HG03280 (cell line): ENCODE results near the gene LAD1.
A peak's percentile ranks its signal among the peaks of the same experiment; 100 is the strongest.

Experiments used
- ATAC-seq: cut with Tn5 transposase; IDR thresholded peaks from one replicate; pipeline ENCODE4 v1.9.1; 2021; ENCODE audit warnings: mild to moderate bottlenecking, moderate library complexity; ENCODE audit not compliant: unreplicated experiment

Gene LAD1, protein sequence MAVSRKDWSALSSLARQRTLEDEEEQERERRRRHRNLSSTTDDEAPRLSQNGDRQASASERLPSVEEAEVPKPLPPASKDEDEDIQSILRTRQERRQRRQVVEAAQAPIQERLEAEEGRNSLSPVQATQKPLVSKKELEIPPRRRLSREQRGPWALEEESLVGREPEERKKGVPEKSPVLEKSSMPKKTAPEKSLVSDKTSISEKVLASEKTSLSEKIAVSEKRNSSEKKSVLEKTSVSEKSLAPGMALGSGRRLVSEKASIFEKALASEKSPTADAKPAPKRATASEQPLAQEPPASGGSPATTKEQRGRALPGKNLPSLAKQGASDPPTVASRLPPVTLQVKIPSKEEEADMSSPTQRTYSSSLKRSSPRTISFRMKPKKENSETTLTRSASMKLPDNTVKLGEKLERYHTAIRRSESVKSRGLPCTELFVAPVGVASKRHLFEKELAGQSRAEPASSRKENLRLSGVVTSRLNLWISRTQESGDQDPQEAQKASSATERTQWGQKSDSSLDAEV

DNA sequence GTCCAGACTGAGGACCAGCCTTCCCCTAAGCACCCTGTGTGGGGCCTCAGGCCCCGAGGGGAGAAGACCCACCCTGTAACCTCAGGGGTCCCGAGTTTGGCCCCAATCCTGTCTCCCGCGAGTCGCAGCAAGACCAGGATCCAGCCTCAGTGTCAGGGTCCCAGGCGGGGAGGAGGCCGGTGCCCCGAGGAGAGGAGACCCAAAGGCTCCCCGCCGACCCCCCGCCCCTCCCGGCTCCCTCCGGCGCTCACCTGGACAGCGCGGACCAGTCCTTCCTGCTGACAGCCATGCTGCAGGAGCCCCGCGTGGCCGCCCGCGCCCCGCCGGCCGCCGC, at the start of gene LAD1:
LAD1 (minus strand) TSS at position 307 of the 334 bp plus-strand sequence; CDS start at position 289, 18 bp downstream.
- ATAC-seq: no peak

DNA sequence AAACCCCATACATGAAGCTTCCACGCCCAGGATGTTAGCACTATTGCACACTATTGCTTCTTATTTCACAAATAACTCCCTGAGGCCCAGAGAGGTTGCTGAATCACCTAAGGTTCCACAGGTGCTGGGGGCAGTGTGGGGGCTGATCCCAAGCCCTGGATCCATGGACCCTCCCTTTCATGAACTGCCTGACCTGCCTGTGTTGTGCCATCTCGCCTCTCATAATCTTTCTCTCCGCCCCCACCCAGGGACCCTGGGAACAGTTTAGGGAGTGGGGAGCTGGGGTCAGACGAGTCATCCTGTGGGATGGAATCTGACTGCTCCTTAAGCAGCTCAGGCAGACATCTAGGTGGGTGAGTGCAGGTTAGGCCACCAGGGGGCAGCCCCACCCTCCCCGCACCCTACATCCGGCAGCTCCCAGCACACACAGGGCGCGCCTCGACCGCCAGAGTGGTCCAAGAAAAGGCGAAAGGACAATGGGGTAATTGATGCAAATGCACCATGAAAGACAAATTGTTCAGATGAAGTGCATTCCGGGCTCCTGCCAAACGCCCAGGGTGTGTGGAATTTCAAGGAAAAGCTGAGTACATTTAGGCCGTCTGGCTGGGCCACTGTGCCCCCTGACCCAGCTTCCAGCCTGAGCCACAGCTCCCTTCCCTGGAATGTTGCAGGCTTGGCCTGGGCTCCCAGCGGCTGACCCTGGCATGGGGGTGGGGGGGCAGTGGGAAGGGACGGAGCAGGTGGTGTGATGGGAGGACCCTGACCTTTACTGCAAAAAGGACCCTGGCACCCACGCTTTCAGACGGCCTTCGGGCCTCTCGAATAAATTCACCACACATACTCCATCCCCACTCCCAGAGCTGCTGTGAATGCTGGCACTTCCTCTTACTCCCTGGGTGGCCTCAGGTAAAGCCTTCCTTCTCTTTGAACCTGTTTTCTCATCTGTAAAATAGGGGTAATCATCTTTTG, 49.1 kb upstream of the LAD1 start:
- ATAC-seq: peak; percentile 98

DNA sequence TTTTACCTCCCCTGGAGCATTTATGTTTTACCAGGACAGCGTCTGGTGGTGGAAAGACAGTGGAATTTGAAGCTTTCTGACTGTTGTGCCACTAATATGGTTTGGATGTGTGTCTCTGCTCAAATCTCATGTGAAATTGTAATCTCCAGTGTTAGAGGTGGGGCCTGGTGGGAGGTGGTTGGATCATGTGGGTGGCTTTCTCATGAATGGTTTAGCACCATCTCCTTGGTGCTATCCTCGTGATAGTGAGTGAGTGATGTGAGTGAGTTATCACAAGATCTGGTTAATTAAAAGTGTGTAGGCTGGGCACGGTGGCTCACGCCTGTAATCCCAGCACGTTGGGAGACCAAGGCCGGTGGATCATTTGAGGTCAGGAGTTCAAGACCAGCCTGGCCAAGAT, 46.2 kb upstream of the LAD1 start:
- no peak for ATAC-seq

DNA sequence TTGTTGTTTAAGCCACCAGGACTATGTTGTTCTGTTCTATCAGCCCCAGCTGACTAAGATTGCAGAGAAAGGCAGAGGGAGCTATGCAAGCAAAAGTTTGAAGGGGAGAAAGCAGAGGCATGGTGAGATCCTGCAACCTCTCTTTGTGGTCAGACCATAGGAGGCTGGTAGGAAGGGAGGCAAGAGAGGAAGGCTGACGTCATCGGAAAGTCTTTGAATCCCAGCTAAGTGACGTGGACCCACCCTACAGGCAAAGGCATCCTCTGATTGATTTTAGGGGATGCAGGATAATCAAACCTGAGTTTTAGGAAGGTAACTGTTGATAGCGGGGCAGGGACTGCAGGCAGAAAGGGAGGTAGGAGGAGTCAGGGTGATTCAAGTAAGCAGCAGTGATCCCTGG, 45.7 kb upstream of the LAD1 start:
- no peak for ATAC-seq

DNA sequence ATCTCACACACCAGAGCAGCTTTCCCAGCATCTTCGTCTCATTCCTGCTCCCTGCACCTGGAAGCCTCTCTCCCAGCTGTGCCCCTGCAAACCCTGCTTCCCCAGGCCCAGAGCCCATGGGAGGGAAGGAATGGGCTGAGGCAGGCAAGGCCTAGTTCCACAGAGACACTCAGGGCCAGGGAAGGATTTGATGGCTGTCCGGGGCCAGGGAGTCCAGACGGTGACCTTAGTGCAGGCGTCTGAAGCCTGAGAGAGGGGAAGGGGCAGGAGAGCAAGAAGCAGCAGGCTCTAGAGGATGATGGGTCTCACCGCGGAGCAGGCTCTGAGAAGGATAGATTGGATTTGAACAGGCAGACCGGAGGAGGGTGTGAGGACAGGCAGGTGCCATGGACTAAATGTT, 44.6 kb upstream of the LAD1 start:
- no peak for ATAC-seq

DNA sequence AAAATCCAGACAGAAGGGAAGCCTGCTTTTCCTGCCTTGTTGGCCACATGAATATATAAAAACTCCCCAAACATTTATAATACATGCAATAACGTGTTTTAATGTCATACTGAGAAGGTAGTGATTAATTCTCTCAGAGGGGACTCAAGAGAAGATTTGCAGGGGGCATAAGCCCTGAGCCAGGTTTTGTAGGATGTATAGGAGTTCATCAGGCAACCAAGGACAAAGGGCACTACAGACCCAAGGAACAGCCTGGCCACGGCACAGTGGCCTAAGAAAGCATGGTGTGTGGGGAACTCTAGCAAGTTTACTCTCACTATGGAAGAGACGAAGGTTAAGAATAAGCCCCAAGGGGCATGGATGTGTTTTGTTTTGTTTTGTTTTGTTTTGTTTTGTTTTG, 37.8 kb upstream of the LAD1 start:
- no peak for ATAC-seq

DNA sequence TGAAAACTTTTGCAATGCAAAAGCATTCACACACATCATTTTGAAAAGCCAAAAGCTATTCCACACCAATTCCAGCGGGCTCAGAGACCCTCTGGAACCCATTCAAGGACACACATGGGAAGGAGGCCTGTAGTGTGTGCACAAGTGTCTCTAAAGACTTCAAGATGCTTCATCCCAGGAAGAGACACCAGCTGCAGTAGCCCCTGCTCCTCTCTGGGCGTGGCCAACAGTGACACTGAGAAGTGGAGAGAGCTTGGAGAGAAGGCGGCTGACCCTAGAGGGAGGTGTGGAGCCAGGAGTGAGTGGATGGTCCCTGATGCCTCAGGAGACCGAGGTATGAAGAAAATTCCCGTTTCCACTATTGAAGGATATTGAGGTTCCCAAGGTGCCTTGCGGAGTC, 37.3 kb upstream of the LAD1 start:
- ATAC-seq: no peak

DNA sequence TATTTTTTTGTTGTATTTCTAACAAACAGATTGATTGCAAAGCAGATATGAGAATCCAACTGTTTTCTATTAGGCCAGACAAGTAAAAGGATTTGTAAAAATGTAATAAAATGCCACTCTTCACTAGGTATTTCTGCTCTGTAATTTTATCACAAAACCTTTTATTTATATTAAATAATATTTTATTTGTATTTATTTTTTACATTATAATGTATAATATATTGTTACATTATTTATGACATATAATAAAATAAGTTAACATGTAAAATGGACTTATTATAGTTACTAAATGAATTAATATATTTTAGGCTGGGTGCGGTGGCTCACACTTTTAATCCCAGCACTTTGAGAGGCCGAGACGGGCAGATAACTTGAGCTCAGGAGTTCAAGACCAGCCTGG, 35.1 kb upstream of the LAD1 start:
- no peak for ATAC-seq

DNA sequence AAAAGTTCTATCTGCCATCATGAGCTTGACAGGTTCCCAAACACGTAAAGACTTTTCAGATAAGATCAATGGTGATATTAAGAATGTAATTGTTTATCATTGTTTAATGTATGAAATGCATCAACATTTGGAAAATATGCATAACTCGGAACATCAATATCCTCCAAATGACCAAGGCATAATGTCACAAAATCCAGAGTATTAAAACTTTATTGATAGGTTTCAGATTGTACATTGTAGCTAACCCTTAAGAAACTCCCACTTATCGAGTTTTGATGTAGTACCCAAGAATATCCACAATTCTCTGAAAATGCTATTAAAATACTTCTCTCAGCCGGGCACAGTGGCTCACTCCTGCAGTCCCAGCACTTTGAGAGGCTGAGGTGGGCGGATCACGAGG, 34.5 kb upstream of the LAD1 start:
- ATAC-seq: no peak

DNA sequence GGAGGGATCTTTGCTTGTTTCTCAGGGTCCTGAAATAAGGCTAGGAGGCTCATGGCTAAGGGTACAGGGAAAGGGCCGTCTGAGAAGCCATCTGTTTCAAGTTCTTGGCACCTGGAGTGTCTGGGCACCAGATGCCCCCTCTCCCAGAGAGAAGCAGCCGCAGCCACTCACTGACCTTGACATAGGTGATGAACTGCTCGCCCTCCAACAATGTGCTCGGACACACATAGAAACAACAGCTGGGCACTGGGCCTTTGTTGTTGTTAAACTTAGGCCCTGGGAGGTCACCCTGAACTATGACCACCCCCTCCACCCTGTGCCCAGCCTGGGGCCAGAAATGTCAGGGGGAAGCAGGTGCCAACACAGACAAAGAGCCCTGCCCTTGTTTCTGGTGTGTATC, 31.7 kb upstream of the LAD1 start:
- no peak for ATAC-seq

DNA sequence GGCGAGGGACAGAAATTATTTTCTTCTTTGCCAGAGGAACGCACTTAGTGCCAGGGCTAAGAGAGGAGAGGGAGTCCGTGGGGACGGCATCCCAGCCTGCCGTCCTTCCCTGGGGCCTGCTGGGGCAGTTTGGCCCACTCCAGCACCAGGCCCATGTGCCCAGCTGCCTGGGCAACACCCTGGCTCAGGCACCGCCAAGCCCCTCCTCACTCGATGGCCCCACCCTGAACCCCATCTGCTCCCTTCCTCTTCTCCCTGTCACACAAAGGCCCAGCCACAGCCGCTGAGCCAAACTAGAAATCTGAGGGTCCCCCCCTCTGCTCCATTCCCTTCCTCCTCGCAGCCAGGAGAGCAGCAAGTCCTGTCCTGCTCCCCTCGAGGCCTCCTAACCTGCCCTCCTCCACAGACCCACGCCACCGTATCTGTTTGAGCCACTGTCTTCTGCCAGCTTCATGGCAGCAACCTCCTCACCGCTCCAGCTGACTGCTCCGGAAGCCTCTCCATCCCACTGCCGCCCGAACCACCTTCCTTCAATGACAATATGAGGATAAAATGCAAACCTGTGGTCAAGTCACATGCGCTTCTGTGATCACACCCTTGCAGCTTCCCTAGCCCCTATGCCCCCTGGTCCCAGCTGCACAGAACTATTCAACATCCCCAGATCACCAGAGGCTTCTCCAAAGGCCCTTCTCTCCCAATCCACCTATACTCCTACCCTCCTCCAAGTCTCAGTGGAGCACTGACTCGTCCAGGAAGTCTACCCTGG, 30.8 kb upstream of the LAD1 start:
- no peak for ATAC-seq

DNA sequence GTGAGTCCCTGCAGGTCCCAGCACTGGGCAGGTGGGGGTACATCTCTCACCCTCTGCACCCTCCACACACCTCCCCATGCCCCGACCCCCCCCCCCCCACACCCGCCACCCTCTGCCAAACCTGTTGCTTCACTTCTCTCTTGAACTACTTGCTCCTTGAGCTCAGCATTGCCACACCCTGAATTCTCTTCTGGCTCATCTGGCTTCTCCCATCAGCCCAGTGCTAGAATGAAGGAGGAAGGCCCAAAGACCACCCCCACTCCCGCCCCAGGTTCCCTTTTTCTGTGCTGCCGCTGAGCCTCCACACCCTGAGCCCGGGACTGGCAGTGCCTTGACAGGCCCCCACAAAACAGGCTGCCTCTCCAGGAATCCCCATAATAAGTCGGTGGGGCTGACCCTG, 28.8 kb upstream of the LAD1 start:
- no peak for ATAC-seq

DNA sequence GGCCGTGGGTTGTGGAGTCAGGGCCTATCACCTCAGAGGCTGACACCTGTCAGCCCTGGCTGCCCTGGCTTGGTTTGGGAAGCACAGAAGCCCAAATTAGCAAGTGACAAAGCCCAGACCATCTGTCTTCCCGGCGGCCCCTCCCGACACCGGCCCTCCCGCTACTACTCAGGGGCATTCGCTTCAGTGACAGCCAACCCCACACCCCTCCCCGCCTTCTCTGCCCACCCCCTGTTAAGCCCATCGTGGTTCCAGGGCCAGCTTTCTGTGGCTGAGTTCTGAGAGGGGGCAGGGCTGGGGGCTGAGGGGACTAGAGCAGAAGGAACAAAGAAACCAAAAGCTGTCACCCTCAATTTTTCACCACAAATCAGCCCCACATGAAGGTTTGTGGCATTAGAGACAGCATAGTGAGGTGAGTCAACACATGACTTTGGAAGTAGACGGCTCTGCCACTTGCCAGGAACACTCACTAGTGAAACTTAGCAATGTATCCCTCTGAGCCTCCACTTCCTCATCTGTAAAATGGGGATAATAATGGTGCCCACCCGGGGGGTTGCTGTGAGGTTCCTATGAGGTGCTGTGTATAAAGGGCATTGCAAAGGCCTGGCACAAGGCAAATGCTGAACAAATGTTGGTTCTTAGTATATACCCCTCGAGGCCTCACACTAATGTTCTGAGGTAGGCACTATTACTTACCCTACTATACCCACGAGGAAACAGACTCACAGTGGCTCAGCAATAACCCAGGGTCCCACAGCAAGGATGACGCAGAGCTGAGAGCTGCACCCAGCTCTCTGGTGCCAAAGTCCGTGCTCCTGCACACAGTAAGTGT, 27.6 kb upstream of the LAD1 start:
- ATAC-seq: no peak

DNA sequence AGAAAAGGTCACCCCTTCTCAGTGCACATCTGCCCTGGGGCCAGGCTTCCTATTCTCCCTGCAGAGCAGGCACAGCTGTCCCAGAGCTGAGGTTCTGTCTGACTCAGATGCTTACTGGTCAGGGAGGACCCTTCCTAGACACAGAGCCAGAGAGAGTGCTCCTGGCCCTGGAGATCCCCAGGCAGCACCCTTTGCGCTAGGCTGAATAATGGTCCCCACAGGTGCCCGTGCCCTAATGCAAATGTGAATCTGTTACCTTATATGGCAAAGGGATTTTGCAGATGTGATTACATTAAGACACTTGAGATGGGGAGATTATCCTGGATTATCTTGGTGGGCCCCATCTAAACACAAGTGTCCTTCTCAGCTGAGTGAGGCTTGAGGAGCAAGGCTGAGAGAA, 25.0 kb upstream of the LAD1 start:
- ATAC-seq: no peak

DNA sequence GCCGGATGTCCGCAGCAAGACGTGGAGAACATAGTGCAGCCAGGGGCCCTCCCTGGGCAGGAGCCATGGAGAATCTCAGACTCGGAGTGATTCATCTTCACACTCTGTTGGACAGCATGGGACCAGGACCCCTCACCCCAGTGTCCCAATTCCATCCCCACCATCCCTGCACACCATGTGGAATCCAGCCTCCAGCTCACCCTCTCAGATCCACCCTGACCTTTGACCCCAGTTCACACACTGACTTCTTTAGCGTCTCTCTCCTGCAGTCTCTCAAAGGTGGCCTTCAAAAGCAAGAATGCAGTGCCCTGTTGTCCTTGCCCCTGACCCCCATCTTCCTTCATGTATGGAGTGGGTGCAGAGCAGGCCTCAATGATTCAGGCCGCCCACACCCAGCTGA, 24.5 kb upstream of the LAD1 start:
- no peak for ATAC-seq

DNA sequence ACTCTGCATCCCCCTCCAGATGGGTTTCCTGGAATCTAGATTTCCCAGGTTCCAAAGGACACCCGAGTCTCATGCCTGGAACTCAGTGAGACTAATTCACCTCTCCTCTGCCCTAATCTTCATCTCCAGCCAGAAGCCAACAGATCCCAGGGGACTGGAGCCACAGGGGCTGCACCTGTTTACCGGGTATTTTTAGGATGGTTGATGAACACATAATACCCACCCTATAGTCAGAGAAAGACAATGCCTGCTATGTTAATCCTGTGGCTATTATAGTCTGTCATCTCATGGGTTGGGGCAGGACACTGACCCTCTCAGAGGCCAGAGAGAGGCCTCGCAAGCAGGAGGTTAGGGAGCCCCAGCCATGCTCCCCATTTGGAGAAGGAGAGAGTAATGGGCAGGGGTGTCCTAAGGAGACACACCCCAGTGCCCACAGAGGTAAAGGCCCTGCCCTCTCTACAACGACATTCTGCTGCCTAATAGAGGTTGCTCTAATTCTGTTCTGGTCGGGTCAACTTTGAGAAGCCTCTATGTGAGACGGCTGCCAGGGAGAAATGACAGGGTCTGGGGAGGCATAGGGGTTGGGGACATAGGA, 23.4 kb upstream of the LAD1 start:
- no peak for ATAC-seq

DNA sequence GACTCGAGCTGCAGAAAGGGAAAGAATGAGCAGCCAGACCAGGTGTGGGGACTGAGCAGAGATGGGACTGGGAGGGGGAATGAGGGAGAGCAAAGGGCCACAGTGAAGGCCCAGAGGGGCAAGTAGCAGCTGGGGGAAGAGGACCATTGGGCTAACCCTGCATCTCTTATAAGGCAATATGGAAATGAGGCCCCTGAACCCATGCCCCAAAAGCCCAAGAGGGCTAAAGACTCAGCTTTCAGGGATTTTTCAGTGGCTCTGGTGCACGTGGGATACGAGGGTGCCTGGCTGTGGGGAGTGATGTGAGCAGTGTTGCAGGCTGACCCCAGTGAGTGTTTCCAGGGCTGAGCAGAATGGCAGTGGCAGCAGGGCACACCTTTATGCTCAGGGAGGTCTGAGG, 22.9 kb upstream of the LAD1 start:
- ATAC-seq: no peak

DNA sequence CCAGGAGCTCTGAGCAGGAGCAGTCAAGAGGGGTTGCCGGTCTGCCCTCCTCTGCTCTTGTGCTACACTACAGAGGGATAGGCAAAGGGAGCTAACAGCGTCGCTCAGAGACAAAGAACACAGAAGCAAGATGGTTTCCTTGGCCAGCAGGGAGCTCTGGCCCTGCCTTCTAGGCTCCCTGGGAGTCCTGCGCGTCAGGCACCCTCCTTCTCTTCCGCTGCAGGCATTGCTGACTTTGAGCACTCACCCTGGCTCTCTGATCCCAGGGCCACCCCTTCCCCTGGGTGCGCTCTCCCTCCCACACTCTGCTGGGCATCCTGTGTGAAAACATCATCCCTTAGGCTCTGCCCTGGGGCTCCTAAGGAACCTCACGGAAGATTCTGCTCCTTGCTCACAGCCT, 21.9 kb upstream of the LAD1 start:
- ATAC-seq: no peak

DNA sequence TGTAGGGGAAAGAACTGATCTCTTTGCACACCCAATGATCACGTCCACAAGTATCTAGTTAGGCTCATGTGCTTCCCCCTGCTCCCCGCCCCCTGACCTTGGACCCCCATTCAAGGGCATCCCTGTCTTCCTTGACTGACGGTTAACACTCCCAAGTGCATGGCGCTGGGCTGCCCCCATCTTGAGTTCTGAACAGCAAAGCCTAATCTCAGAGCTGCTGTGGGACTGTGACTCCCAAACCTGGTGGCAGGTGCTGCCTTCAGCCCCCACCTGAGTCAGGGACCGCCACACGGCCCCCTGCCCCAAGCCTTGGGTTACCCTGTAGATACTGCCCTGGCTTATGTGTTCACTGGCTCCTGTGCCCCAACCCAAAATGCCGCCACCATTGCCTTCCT, 21.5 kb upstream of the LAD1 start:
- ATAC-seq: no peak
